Hypothalamus (tissue), 51 donors: Measurements from ENCODE around the gene WNT11.

Experiments
- DNase-seq, 51 donors: peaks; one replicate each; lab custom pipeline; 2025; lab: John Stamatoyannopoulos, UW

Gene WNT11

DNA sequence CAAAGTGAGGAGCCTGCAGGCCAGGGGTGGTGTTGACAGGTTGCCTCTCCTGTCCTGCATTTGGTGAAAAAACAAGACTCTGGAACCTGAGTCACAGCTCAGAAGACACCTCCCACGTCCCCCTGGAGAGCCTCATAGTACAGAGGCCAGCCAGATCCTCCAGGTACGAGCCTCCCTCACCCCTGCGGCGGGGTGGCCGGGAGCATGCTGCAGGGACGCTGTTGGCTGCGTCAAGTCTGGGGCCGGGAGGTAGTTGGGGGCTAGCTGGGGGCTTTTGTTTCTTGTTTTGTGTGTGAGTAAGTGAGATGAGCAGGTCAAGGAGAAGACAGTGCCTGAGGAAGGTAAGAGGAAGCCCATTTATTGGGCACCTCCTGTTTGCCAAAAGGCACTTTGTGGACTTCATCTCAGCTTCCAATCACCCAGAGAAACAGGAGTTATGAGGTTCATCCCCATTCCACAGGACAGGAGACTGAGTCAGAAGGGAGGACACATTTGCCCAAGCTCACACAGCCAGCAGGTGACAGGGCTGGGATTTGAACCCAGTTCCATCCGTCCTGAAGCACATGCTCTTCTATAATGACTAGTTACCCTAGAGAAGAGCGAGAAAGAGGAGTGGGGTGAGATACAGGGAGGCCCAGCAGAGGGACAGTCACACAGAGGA is 18.3 kb upstream of the WNT11 start:
- DNase-seq = no peak

DNA sequence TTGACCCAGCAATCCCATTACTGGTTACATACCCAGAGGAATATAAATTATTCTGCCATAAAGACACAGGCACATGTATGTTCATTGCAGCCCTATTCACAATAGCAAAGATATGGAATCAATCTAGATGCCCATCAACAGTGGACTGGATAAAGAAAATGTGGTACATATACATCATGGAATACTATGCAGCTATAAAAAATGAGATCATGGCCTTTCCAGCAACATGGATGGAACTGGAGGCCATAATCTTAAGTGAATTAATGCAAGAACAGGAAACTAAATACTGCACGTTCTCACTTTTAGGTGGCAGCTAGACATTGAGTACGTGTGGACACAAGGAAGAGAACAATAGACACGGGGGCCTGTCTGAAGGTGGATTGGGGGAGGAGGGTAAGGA is 15.1 kb upstream of the WNT11 start:
- DNase-seq = no peak

DNA sequence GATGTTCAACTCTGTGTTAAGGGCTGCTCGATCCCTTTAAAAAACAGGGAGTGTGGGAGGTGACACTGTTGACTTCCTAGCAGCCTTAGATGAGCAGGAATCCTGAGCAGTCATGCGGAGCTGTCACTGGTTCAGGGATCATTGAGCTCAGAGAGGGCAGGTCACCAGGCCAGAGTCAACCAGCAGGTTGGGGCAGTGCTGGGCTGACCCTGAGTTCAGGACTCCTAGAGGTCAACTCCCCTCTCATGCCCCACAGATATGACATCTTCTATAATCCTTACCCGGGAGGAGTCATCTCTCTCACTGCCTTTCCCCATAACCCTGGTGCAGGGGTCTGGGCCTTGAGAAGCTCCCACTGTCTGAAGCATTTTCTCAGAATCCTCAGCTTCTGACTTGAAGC is 12.9 kb upstream of the WNT11 start:
- no peak for DNase-seq

DNA sequence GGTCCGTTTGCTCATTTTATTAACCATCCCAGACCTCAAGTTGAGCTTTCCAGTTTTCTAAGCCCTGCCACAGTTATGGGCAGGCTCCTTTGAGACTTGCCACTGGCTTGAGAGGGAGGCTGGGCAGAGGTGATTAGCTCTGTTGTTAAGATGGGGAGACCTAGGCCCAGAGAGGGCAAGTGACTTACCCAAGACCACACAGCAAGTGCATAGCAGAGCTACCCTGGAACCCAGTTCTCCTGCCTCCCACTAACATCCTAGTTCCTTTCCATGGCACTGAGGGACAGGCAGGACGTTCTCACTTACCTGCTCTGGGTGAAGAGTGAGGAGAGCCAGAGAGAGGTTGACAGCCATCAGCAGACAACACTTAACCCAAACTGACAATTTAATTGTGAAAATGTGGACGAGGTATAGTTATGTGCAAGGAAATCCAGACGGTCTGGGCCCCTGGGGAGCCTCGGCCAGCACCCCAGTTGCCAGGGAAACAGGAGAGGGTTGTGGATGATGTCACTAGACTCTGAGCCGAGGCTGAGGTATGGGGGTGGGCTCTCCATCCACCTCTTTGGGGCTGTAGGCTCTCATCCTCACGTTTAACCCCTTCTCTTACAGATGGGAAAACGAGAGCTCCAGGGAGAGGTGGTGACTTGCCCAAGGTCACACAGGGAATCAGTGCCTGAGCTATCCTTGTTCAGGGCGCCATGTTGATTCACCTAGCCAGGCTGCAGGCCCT is 12.3 kb upstream of the WNT11 start:
- DNase-seq = no peak

DNA sequence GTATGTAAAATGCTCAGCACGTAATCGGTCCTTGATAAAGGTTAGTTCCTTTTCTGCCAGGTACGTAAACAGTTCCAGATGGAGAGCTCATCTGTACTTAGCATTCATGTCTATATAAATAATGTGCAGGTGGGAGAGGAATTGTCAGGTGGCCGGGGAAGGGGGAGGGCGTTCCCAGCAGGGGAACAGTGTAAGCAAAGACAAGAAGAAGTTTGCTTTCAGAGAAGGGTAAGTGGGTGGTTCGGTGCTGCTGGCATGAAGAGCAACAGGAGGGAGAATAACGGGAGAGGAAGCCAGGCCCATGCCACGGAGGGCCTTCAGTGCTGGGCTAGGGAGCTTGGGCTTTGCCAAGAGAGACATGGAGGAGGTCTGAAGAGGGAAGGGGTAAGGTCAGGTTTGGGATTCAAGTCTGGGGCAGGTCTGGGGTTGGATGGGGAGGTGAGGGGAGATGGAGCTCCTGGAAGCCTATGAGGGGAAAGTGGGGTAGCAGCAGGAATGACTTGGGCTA is 11.4 kb upstream of the WNT11 start:
- DNase-seq = no peak

DNA sequence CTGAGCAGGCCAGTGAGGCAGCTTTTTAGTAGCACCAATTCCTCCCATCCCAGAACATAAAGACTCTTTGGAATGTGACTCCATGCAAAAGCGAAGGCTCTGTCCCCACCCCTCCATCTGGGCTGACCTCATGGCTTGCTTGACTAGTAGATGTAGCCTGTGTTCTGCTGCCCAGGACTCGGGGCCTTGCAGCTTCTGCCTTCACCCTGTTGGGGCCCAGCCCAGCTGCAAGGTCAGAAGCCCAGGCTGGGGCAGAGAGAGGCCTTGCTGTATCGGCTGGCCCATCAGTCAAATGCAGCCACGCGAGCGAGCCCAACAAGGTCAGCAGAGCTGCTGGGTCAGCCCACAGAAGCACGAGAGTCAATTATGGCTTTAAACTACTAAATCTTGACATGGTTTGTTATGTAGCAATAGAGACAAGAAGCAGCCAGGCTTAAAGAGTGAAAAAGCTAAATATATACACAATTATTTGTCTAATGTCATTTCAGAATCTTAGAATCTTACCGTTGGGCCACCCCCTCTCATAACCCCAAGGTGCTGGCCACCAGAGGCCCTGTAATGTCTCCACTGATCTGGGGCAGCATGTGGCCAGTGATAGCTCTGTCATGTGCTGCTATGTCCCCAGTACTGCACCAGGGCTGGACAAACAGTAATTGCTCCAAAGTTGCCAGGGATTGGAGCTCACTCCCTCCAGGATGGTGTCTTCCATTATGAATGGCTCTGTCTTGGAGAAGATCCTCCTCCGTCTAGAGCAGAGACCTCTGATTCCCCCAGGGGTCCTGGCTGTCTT is 10.4 kb upstream of the WNT11 start:
- DNase-seq = no peak

DNA sequence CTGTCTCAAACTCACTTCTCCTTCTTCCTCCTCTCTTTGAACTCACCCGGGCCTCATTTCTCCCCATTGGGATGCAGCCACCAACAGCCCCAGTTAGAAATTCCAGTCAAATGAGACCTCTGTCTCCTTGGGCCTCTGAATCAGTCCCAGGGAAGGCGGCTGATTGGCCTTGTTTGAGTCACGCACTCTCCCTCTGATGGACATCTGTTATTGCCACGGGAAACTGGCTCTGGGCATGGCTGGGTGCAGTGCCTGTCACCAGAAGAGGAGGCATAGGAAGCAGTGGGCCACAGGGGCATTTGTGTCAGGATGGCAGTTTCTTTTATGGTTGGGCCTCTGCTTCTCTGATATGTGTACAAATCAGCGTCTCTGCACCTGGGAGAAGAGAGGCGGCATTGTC is 9.6 kb upstream of the WNT11 start:
- no peak for DNase-seq

DNA sequence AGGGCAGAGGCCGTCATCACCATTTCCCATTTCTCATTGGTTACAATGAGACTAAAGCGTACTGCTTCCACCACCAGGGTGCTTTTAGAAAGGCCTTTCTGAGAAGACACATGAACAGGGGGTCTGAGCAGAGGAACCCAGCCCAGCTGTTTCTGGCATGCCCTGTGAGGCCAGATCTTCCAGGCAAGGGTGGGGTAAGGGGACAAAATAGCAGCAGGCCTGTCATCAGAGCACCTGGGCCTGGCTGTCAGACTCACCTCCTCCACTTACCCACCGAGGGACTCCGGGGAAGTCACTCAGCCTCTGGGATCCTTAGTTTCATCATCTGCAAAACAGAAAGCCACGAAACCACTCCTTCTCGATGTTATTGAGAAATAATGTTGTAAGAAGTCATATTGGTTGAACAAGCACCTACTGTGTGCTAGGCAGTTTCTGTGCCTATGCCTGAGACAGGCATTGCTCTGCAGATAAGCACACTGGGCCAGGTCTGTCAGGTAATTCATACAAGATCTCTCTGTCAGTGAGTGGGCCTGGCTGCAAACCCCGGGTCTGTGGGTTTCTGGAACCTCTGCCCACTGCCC is 8.8 kb upstream of the WNT11 start:
- DNase-seq = no peak

DNA sequence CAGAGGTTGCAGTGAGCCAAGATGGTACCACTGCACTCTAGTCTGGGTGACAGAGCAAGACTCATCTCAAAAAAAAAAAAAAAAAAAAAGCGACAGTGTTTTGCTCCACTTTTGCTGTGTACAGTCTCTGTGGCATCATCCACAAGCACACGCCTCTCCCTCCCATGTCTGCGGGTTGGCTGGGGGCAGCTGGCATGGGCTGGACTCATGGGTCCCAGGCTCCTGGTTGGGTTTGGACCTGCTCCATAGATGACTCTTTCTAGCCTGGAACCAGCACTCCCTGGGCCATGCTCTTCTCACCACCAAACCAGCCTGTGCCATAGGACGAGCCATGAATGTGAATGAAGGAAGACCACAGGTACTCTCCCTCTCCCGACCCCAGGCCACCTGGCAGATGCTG is 7.9 kb upstream of the WNT11 start:
- DNase-seq = no peak

DNA sequence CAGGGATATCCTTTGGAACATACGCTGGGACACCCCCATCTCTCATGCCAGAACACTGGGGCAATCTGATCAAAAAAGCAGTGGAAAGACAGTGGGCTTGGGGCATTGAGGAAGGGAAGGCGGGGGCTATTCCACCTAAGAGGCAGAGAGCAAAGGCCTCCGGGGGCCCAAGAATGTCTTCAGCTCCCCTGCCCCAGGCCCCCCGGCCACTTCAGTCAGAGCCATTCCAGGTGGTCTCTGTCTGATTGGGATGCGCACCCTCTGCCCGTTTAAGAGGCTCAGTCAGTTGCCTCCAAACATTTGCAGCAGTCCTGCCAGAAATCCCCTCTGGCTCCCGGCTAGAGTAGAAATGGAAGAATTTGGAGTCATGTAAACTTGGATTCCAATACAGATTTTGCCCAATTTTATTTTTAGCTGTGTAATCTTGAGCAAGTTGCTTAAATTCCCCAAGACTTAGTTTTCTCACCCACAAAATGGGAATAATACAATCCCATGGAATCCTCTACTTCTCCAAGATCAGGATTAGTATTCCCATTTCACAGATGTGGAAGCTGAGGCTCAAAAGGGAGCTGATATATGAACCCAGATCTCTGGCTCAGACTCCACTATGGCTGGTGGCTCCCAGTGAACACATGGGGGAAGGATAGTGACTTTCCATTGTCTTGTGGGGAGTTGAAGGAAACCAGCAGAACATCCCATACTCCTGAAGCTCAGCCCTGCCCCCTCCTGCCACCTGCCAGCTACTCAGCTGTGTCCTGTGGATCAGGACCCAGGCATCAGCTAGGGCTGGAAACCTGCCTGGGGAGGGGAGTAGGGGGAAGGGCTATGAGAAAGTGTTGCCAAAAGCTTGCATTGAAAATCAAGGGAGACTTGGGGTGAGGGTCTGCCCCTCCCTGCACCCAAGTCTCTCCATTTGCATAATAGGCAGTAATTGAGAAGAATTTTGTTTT is 6.1 kb upstream of the WNT11 start:
- no peak for DNase-seq

DNA sequence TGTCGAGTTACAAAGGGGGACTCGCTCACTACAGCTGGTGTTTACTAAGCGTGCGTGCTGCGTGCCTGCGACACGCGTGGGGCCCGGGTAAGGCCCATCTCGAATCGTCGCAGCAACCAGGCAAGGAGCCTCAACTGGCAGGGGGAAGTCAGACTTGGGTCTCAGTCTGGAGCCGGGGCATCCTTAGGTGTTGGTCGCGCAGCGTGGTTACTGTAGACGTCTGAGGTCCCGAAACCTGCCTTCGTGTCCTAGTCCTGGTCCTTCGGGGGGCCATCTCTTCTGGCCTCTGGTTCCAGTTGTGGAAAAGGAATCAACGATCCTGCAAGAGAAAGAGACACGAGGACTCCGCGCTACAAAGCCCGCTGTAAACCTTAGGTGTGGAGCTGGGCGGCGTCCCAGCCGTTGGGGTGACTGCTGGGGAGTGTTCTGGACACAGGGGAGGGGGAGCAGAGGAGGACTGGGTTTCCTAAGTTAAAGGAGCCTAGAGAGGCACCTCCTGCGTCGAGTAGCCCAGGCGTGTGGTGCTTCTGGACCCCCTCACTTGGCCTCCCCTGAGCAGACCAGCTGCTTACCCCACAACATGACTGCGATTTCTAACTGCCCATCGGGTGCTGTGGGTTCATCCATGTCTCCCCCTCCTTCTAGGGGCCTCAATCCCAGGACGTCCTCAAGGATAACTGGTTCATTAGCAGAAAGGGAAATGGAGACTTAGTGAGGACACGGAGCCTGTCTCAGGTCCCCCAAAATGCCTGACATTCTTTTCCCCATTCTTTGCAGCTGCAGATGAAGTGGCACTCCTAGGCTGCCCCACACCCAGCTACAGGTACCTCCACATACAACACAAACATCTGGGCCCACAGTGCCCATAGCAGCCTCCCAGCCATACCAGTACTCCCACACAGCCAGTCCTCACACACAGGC is 4.9 kb upstream of the WNT11 start:
- no peak for DNase-seq

DNA sequence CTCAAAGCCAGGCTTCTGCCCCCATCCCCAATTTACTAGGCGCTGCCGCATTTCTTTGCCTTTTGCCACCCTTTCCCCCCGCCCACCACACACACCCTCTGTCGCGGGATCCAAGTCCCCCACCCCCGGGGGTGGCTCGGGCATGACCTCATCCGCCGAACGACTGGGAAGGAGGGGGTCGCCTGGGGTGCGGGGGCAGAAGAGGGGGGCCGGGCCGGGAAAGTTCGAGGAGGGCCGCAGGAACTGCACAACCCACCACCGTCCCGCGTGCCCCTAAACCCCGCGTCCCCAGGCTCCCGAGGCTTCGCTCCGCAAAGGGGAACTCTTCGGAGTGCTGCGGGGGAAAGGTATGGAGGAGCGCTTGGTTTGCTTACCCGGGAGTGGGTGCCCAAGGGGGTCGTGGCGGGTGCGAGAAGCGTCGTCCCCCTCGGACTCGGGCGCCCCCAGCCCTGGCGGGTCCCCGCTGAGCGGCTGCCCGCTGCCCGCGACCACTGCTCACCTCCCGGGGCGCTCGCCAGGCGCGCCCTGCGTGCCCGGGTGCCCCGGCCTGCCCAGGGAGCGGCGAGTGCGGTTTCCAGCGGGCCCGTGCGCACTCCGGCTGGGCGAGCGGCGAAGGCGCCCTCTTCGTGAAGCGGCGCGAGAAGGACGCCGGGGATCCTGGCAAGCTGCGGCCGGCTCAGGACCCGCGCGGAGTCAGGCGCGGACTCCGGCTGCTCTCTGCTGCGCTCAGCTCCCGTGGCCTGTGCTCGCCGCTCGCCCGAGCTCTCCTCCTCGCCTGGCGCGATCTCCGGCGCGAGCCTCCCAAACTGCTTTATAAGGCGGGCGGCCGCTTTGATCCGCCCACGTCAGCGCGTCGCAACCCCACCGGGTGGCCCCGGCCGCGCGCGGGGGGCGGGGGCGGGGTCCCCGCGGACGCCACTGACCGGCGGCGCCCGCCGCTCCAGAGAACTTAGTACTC is 4.0 kb upstream of the WNT11 start:
- DNase-seq = peak in 4 of 51 donors; percentile 6 to 24 (median 7)

DNA sequence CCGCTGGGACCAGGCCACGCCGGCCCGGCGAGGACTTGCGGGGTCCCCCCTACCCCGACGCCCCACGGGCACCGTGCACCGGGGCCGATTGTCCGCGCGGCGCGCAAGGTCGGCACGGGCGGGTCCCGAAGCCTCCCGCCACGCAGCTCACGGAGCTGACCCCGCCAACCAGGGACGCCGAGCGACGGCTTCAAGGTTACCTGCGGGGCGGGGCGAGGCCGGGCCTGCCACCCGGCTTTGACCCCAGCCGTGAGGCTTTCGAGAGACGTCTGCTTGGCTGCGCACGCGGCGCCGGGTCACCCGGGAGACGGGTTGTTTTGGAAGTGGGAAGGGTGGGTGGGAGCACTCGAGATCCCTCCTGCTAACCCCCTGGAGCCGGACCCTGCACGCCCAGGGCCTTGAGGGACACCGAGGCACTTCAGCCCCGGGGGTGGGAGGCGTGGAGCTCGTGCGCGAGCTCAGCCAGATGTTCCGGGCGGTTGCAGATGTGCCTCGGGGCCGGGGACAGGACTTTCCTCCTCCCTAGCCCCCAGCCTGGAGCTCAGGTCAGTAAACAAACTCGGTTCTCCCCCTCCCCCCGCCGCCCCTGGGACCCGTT is 3.2 kb upstream of the WNT11 start:
- no peak for DNase-seq

DNA sequence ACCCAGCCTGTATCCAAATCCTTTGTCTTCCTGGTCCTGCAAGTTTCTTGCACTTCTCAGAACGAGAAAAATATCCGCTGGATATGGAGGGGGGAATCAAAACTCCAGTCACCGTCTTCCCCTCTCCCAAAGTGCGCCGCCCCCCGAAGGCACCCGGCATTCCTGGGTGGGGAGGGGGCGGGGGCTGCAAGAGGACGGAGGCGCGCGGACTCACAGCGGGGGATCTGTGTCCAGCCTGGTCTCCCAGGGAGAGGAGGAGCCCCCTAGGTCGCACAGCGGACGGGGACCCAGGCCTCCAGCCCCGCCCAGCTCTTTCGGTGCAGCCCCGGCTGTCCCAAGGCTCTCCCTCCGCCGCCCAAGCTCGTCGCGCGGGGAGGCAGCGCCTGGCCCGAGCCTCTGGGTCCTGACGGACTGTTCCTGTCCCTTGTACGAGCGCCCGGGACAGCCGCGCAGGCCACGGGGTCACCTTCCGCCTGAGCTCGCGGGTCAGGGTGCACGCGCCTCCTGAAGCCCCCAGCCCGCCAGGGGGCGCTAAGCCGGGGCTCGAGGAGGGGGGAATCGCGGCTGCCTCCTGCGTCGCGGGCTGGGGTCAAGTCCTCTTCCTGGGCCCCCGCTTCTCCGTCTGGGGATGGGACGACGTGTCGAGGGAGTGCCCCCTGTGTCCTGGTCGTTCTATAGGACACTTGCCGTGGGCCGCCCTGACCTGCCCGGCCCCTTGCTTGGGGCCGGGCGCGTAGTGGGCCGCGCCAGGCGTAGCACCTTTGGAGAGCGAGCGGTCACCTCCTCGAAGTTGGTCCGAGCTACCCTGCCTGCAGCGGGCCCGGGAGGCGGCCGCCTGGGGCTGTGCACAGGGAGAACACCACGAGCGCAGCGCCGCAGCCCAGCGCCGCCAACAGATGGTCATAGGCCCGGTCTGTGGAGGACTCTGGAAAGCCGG is 2.4 kb upstream of the WNT11 start:
- DNase-seq = peak in 29 of 51 donors; percentile 3 to 70 (median 23)

DNA sequence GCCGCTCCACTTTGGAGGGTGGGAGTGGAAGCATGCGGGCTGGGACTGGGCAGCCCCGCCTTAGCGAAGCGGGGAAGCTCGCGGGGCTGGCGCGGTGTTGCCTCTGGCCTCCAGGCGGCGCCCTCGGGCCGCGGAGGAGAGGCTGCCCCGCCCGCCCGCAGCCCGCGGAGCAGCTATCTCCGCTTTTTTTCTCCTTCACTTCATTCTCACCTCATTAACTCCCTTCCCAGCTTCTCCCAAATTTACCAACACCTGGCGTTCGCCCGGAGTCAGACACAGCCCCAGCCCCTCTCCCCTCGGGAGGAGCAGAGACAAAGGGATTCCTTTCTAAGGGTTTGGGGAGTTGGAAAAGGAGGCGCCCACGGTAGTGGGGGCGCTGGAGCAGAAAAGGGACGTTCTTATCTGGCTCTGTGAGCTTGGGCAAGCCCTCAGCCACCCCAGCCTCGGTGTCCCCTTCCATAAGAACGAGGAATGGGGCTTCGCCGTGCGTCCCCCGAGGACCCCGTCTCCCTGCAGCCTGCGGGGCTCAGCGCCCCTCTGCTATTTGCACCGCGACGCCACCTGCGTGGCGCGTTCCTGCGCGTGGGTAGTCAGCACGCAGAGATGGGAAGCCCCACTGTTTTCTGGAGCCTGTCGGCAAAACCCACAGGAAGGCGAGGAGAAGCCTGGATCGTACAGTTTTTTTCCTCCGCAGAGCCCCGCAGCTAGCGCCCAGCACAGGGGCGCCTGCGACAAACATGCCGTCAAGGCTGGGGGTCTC is 1.5 kb upstream of the WNT11 start:
- peak in 41 of 51 donors; percentile 7 to 80 (median 38) for DNase-seq

DNA sequence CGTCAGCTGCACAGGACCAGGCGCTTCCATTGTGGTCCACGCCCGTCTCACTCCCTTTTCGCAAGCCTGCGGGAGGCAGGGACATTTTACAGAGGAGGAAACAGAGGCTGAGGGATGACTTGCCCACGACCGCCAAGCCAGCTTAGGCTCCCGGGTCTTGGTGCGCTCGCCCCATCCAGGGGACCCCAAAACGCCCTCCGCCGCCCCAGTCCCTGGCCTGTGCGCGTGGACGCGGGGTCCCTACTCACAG is 300 bp downstream of the WNT11 start:
- DNase-seq = no peak
